H1 (cell line): Measurements from ENCODE around the gene MEF2B. TPM values are rescaled to one million over a fixed set of nuclear protein-coding genes. Genes with fewer than 3 reads are reported as not detected.

ENCODE experiments used
- CTCF ChIA-PET: fragments of 300-600 bp; sonication (Branson Sonifier 250); formaldehyde crosslinking; loops from one replicate; lab custom pipeline; 2021; ENCODE audit not compliant: partially characterized antibody; lab: Charles Lee
- POLR2A ChIA-PET: fragments of 300-600 bp; sonication (Branson Sonifier 250); formaldehyde crosslinking; loops from one replicate; lab custom pipeline; 2021; ENCODE audit warnings: inconsistent platforms; ENCODE audit not compliant: partially characterized antibody; lab: Charles Lee
- DNase-seq, 2 experiments: peaks; one replicate each; pipeline versions ENCODE4 v3.0.0 to v3.0.0-alpha.2; 2010 to 2022; ENCODE audit warnings: low spot score in 2 of 2, low read depth in 1 of 2, mixed read lengths in 1 of 2
- FAIRE-seq: peaks from 2 replicates; lab custom pipeline; 2011; peaks lifted over from hg19 to GRCh38; lab: Jason Lieb, UNC
- H2AFZ ChIP-seq: 2 replicates; pipeline ENCODE4 v1.8.1; 2012; ENCODE audit warnings: low read length, inconsistent platforms
- H2AK5ac ChIP-seq: 2 replicates; pipeline ENCODE4 v1.6.1; 2013; ENCODE audit warnings: low read depth, low read length
- H2BK120ac ChIP-seq: replicated peaks from 2 replicates; pipeline ENCODE3; 2013; ENCODE audit warnings: low read depth, low read length, inconsistent platforms
- H2BK12ac ChIP-seq: 2 replicates; pipeline ENCODE4 v1.6.1; 2013; ENCODE audit warnings: low read depth, low read length
- H2BK15ac ChIP-seq: 2 replicates; pipeline ENCODE4 v1.6.1; 2013; ENCODE audit warnings: low read length
- H2BK20ac ChIP-seq: 2 replicates; pipeline ENCODE4 v1.6.1; 2013; ENCODE audit warnings: low read length
- H2BK5ac ChIP-seq: 2 replicates; pipeline ENCODE4 v1.6.1; 2013; ENCODE audit warnings: low read depth, low read length
- H3K14ac ChIP-seq: 2 replicates; pipeline ENCODE4 v1.6.1; 2013; ENCODE audit warnings: inconsistent platforms; ENCODE audit not compliant: insufficient read length
- H3K18ac ChIP-seq: 2 replicates; pipeline ENCODE4 v1.6.1; 2013; ENCODE audit warnings: low read length; ENCODE audit errors: extremely low read depth
- H3K23ac ChIP-seq: 2 replicates; pipeline ENCODE4 v1.6.1; 2013; ENCODE audit warnings: inconsistent platforms; ENCODE audit not compliant: insufficient read length
- H3K23me2 ChIP-seq: 2 replicates; pipeline ENCODE4 v1.6.1; 2013; ENCODE audit warnings: low read depth, low read length
- H3K27ac ChIP-seq: 2 replicates; pipeline ENCODE4 v1.6.1; 2011; ENCODE audit warnings: low read depth, low read length, inconsistent platforms
- H3K27me3 ChIP-seq, 4 experiments: replicated peaks in 1 of 4; 1 replicate in 1 of 4; 2 replicates in 3 of 4; pipeline versions ENCODE4 v1.6.1 to v1.8.1; 2011 to 2013; ENCODE audit warnings: low read length in 3 of 4, mild to moderate bottlenecking in 3 of 4, inconsistent platforms in 2 of 4, mixed read lengths in 2 of 4, moderate library complexity in 1 of 4; ENCODE audit not compliant: control insufficient read depth in 3 of 4, insufficient read depth in 3 of 4; ENCODE audit errors: extremely low read depth in 1 of 4
- H3K36me3 ChIP-seq, 4 experiments: 2 replicates each; pipeline versions ENCODE4 v1.6.1 to v1.8.1; 2011 to 2013; ENCODE audit warnings: mild to moderate bottlenecking in 4 of 4, low read length in 3 of 4, moderate library complexity in 2 of 4, control low read depth in 1 of 4, inconsistent platforms in 1 of 4; ENCODE audit not compliant: insufficient read depth in 4 of 4, control insufficient read depth in 2 of 4
- H3K4ac ChIP-seq: replicated peaks from 2 replicates; pipeline ENCODE3; 2013; ENCODE audit warnings: low read length, low read depth, mixed read lengths, inconsistent platforms; ENCODE audit not compliant: insufficient read length
- H3K4me1 ChIP-seq, 4 experiments: replicated peaks in 1 of 4; 1 replicate in 1 of 4; 2 replicates in 3 of 4; pipeline versions ENCODE4 v1.6.1 to v1.8.1; 2011 to 2013; ENCODE audit warnings: low read length in 3 of 4, inconsistent platforms in 2 of 4, mixed read lengths in 1 of 4; ENCODE audit not compliant: insufficient read depth in 4 of 4, control insufficient read depth in 3 of 4
- H3K4me2 ChIP-seq, 2 experiments: 2 replicates each; pipeline versions ENCODE4 v1.6.1 to v1.8.1; 2011 to 2013; ENCODE audit warnings: low read depth in 2 of 2, low read length in 2 of 2, control low read depth in 1 of 2, inconsistent platforms in 1 of 2, mild to moderate bottlenecking in 1 of 2; ENCODE audit not compliant: insufficient read depth in 1 of 2
- H3K4me3 ChIP-seq, 4 experiments: fragments of 200-600, 300-600 bp in 1 of 4; sonication (generic), shearing (Covaris generic), sonication (Bioruptor Twin) in 1 of 4; 2 replicates each; pipeline versions ENCODE4 v1.5.1 to v1.8.1; 2011 to 2016; ENCODE audit warnings: low read length in 4 of 4, low read depth in 3 of 4, control low read depth in 2 of 4, inconsistent platforms in 2 of 4, mild to moderate bottlenecking in 2 of 4, mixed read lengths in 1 of 4, moderate library complexity in 1 of 4; ENCODE audit not compliant: insufficient read depth in 2 of 4; ENCODE audit errors: extremely low read depth in 1 of 4
- H3K56ac ChIP-seq: replicated peaks from 2 replicates; pipeline ENCODE3; 2013; ENCODE audit warnings: low read depth, mild to moderate bottlenecking, mixed read lengths, low read length, inconsistent platforms; ENCODE audit not compliant: insufficient read length
- H3K79me1 ChIP-seq: 2 replicates; pipeline ENCODE4 v1.6.1; 2013; ENCODE audit warnings: low read depth, low read length, control low read depth
- H3K79me2 ChIP-seq, 2 experiments: 2 replicates each; pipeline versions ENCODE4 v1.6.1 to v1.8.1; 2012 to 2013; ENCODE audit warnings: low read length in 2 of 2, mild to moderate bottlenecking in 2 of 2, inconsistent platforms in 1 of 2; ENCODE audit not compliant: insufficient read depth in 2 of 2, control insufficient read depth in 1 of 2
- H3K9ac ChIP-seq, 4 experiments: replicated peaks in 1 of 4; 1 replicate in 1 of 4; 2 replicates in 3 of 4; pipeline versions ENCODE4 v1.6.1 to v1.8.1; 2011 to 2013; ENCODE audit warnings: low read depth in 3 of 4, low read length in 3 of 4, control low read depth in 2 of 4, mild to moderate bottlenecking in 2 of 4, moderate library complexity in 2 of 4, inconsistent platforms in 1 of 4; ENCODE audit errors: extremely low read depth in 1 of 4
- H3K9me3 ChIP-seq, 2 experiments: 2 replicates each; pipeline versions ENCODE4 v1.6.1 to v1.8.1; 2012 to 2013; ENCODE audit warnings: mild to moderate bottlenecking in 2 of 2, moderate library complexity in 2 of 2, control low read depth in 1 of 2, inconsistent platforms in 1 of 2, low read depth in 1 of 2, low read length in 1 of 2, mixed read lengths in 1 of 2; ENCODE audit not compliant: insufficient read depth in 2 of 2
- H4K20me1 ChIP-seq, 2 experiments: replicated peaks in 1 of 2; 2 replicates each; pipeline versions ENCODE3 to v1.8.1; 2011 to 2013; ENCODE audit warnings: inconsistent platforms in 2 of 2, low read length in 2 of 2, mild to moderate bottlenecking in 1 of 2; ENCODE audit not compliant: insufficient read depth in 2 of 2, control insufficient read depth in 1 of 2
- H4K5ac ChIP-seq: 2 replicates; pipeline ENCODE4 v1.6.1; 2013; ENCODE audit warnings: low read length, low read depth, mixed read lengths, inconsistent platforms; ENCODE audit not compliant: insufficient read length
- H4K8ac ChIP-seq: 2 replicates; pipeline ENCODE4 v1.8.0; 2013; ENCODE audit warnings: mild to moderate bottlenecking, moderate library complexity, low read length, inconsistent platforms; ENCODE audit not compliant: insufficient read depth; ENCODE audit errors: extremely low read depth
- H4K91ac ChIP-seq: replicated peaks from 2 replicates; pipeline ENCODE3; 2013; ENCODE audit warnings: low read length, mixed read lengths, inconsistent platforms; ENCODE audit not compliant: insufficient read length
- EP300 ChIP-seq, 2 experiments: IDR thresholded peaks; 1 replicate in 1 of 2; 2 replicates in 1 of 2; pipeline ENCODE4 v1.6.1; 2011 to 2012; ENCODE audit warnings: low read depth in 2 of 2, low read length in 2 of 2, mild to moderate bottlenecking in 2 of 2, borderline replicate concordance in 1 of 2, inconsistent platforms in 1 of 2, moderate library complexity in 1 of 2
- HDAC2 ChIP-seq, 2 experiments: fragments of 300-600 bp in 1 of 2; sonication (generic) in 1 of 2; IDR thresholded peaks; 2 replicates each; pipeline ENCODE4 v1.6.1; 2011 to 2012; ENCODE audit warnings: low read depth in 2 of 2, low read length in 2 of 2, mild to moderate bottlenecking in 2 of 2, moderate library complexity in 2 of 2, borderline replicate concordance in 1 of 2, inconsistent platforms in 1 of 2
- JUND ChIP-seq: IDR thresholded peaks from 2 replicates; pipeline ENCODE4 v1.6.1; 2011; ENCODE audit warnings: mild to moderate bottlenecking, improper control_type of control experiment, low read length
- KDM1A ChIP-seq: fragments of 200-600, 300-600 bp; sonication (generic); IDR thresholded peaks from 2 replicates; pipeline ENCODE4 v1.7.1; 2016; ENCODE audit warnings: mild to moderate bottlenecking, low read length, borderline replicate concordance
- NRF1 ChIP-seq: IDR thresholded peaks from 2 replicates; pipeline ENCODE4 v1.6.1; 2011; ENCODE audit warnings: mild to moderate bottlenecking, low read depth, low read length, improper control_type of control experiment
- POU5F1 ChIP-seq: IDR thresholded peaks from 2 replicates; pipeline ENCODE4 v1.6.1; 2011; ENCODE audit warnings: low read depth, mild to moderate bottlenecking, low read length, moderate library complexity
- RBBP5 ChIP-seq: IDR thresholded peaks from 2 replicates; pipeline ENCODE4 v1.7.1; 2012; ENCODE audit warnings: low read depth, mild to moderate bottlenecking, inconsistent platforms, low read length, moderate library complexity, borderline replicate concordance
- SIX5 ChIP-seq: IDR thresholded peaks from 2 replicates; pipeline ENCODE4 v1.6.1; 2011; ENCODE audit warnings: mild to moderate bottlenecking, low read depth, low read length
- TAF7 ChIP-seq: optimal IDR thresholded peaks from 2 replicates; pipeline ENCODE3; 2011; ENCODE audit warnings: low read depth, mild to moderate bottlenecking, inconsistent platforms, low read length, moderate library complexity, borderline replicate concordance
- TBP ChIP-seq: IDR thresholded peaks from 2 replicates; pipeline ENCODE4 v1.6.1; 2011; ENCODE audit warnings: low read depth, low read length, improper control_type of control experiment
- ZNF274 ChIP-seq: IDR thresholded peaks from 2 replicates; pipeline ENCODE4 v1.7.0; 2012; ENCODE audit warnings: low read length, borderline replicate concordance; ENCODE audit errors: extremely low read depth
- WGBS, 2 experiments: shearing (Covaris generic) in 1 of 2; methylation state at CpG; one replicate each; pipeline versions ENCODE4 v1.1.6 to v1.1.7; 2013 to 2015; ENCODE audit warnings: low lambda C conversion rate in 2 of 2, mixed read lengths in 2 of 2, inconsistent platforms in 1 of 2, low coverage in 1 of 2, missing lambda C conversion rate in 1 of 2; ENCODE audit not compliant: insufficient replicate concordance in 2 of 2, insufficient coverage in 1 of 2, insufficient read length in 1 of 2; ENCODE audit errors: extremely low coverage in 1 of 2, missing lambda C conversion rate in 1 of 2; 5-methylcytosine and 5-hydroxymethylcytosine counted together
- polyA plus RNA-seq, 7 experiments: library from polyadenylated mRNA; depleted of rRNA in 3 of 7; stranded (reverse) in 5 of 7; unstranded in 2 of 7; fragments of >200 nt in 5 of 7; fragments of 200-250 nt in 2 of 7; gene quantifications; 1 replicate in 5 of 7; 2 replicates in 1 of 7; 4 replicates in 1 of 7; pipeline versions ENCODE4 v1.2.1 to v1.2.3, GENCODE V29; 2011 to 2013; ENCODE audit warnings: missing spikeins in 2 of 7, mixed read lengths in 2 of 7
- total RNA-seq: library from RNA; stranded (reverse); fragmentation: NEBNext Ultra II Directional; extraction: Animal tissue kit (Norgen Biotek cat#: 25700); gene quantifications from 2 replicates; pipeline ENCODE4 v1.2.1, GENCODE V29; 2021

Gene MEF2B
- total and polyA plus RNA-seq, 2 of the 8 experiments (the other 6 are each of a cell fraction or from before 2014, with no cell fraction given): 2.8 to 3.7 TPM

DNA sequence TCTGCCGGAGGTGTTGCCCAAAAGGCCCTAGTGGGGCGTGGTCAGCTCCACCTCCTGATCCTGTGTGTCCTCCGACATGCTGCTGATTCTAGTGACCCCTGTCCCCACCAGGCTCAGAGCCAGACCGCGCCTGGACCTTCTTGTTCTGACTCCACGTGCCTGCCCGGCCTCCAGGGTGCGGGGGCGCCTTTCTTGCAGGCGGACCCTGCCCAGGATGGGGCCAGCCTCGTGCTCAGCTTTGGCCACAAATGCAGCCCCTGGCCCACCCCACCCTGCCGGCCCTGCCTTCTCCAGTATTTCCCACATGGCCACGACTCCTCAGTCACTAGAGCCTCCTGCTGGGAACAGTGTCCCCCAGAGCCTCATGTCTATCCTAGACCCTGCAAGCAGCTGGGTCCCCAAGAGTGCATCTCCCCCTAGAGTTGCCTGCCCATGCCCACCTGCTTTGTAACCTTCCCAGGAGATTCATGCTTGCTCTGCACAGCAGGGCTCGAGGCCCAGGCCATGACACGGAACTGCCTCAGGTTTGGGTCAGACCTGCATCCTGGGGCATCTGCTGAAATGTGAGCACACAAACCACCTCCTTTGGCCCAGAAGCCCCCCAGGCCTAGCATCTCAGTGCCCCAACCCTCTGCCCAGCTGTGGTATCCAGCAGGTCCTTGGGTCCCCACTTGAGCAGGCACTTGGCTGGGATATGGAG lies 58.8 kb downstream of the MEF2B start:
- Histone ChIP-seq H2AK5ac (peak overlapping the region; percentile 0; the same call in 1 of the 2 replicates), H3K27ac (no peak overlapping the region), H4K5ac (no peak overlapping the region), H3K79me2 (no peaks in the 10 kb centered on the region), H2BK20ac (0 out of 2 replicates have a peak overlapping the region, but pooled peaks have one; percentile 32), H3K23ac (no peak overlapping the region), H3K14ac (no peak overlapping the region), H2BK15ac (no peak overlapping the region), H2BK5ac (no peak overlapping the region), H2BK120ac (no peak overlapping the region), H3K79me1 (0 out of 2 replicates have a peak, but pooled peaks cover 2% of the 10 kb centered on the region), H4K91ac (no peak overlapping the region), H3K9ac (no peak overlapping the region), H3K4ac (no peak overlapping the region), H3K27me3 (0 out of 7 replicates have a peak, but pooled peaks cover 0 to 2% (median 0%) of the 10 kb centered on the region in 4 experiments), H2BK12ac (0 out of 2 replicates have a peak overlapping the region, but pooled peaks have one; percentile 50), H3K4me3 (no peak overlapping the region), H2AFZ (no peak overlapping the region), H3K18ac (no peak overlapping the region), H3K56ac (no peak overlapping the region), H3K23me2 (peaks cover 6% of the 10 kb centered on the region; the same call in 1 of the 2 replicates), H3K9me3 (no peaks in the 10 kb centered on the region), H3K36me3 (no peaks in the 10 kb centered on the region), H3K4me1 (peaks cover 0 to 3% (median 3%) of the 10 kb centered on the region in 4 experiments; a peak in 5 of 7 replicates), H3K4me2 (peak overlapping the region in 1 of 2 experiments; percentile 41; a peak in 2 of 4 replicates), H4K20me1 (peaks cover 0 to 4% of the 10 kb centered on the region in 2 experiments), H4K8ac (peak overlapping the region; percentile 74; the same call in 1 of the 2 replicates)
- FAIRE-seq: no peak
- no peak for DNase-seq
- POLR2A ChIA-PET: interaction anchor here (0.8 to 1.9 kb wide), 8 partner anchors 9 to 117 kb away, joined by 3 to 6 read pairs (median 3); no protein-coding TSS in a partner anchor
- CTCF ChIA-PET: interaction anchor here (0.7 to 3.8 kb wide), 13 partner anchors 11 to 81 kb away, joined by 3 to 42 read pairs (median 5); no protein-coding TSS in a partner anchor
- WGBS, 2 experiments: 85% methylated on average over 14 of the region's 15 CpGs; no CpG with 5 or more reads in 1 of the 2 experiments
- no peak for TF ChIP-seq NRF1
- TF ChIP-seq EP300 (IDR thresholded peaks at IDR 0.05; ENCODE audit: borderline replicate concordance in 1 of 2, low read depth in 2 of 2, low read length in 2 of 2): no peak
- TF ChIP-seq ZNF274: no peak
- TF ChIP-seq SIX5: no peak
- TF ChIP-seq KDM1A: no peak
- no peak for TF ChIP-seq TAF7
- TF ChIP-seq HDAC2 (IDR thresholded peaks at IDR 0.05; ENCODE audit: borderline replicate concordance in 1 of 2, low read depth in 2 of 2, low read length in 2 of 2): no peak
- no peak for TF ChIP-seq RBBP5
- no peak for TF ChIP-seq TBP
- no peak for TF ChIP-seq JUND
- TF ChIP-seq POU5F1: no peak
